Endothelial cell of umbilical vein (primary cell): ENCODE results near the gene CCNT1. TPM values are rescaled to one million over a fixed set of nuclear protein-coding genes. Genes with fewer than 3 reads are reported as not detected.

Experiments used
- BruUV-seq: library from RNA; stranded (reverse); fragments of 400-500 nt; replicated peaks from 2 replicates; lab custom pipeline; 2021; lab: Mats Ljungman, UMichigan
- CTCF ChIA-PET: fragments of 300-600, 350-600 bp; sonication (Branson Sonifier 250); formaldehyde crosslinking; loops from one replicate; lab custom pipeline; 2021; ENCODE audit warnings: antibody characterized with exemption, inconsistent platforms; lab: Charles Lee
- POLR2A ChIA-PET: fragments of 300-600, 350-600 bp; sonication (Branson Sonifier 250); formaldehyde crosslinking; loops from one replicate; lab custom pipeline; 2021; ENCODE audit warnings: antibody characterized with exemption, inconsistent platforms; lab: Charles Lee
- DNase-seq: peaks from one replicate; pipeline ENCODE4 v3.0.0-alpha.2; 2011; ENCODE audit warnings: low read depth, low spot score
- FAIRE-seq: peaks from 2 replicates; lab custom pipeline; 2011; peaks lifted over from hg19 to GRCh38; lab: Jason Lieb, UNC
- H2AFZ ChIP-seq: 2 replicates; pipeline ENCODE4 v1.6.0; 2012; ENCODE audit warnings: low read depth, low read length, control low read depth, inconsistent platforms
- H3K27ac ChIP-seq: 2 replicates; pipeline ENCODE4 v1.5.1; 2011; ENCODE audit warnings: low read depth, mild to moderate bottlenecking, control low read depth, low read length, moderate library complexity; ENCODE audit not compliant: insufficient read depth
- H3K27me3 ChIP-seq, 2 experiments: 2 replicates each; pipeline versions ENCODE4 v1.6.0 to v1.6.1; 2011; ENCODE audit warnings: low read length in 2 of 2, mixed read lengths in 1 of 2; ENCODE audit not compliant: control insufficient read depth in 2 of 2, insufficient read depth in 2 of 2
- H3K36me3 ChIP-seq, 2 experiments: 2 replicates in 1 of 2; 3 replicates in 1 of 2; pipeline ENCODE4 v1.5.1; 2011; ENCODE audit warnings: low read length in 2 of 2, mild to moderate bottlenecking in 1 of 2, moderate library complexity in 1 of 2; ENCODE audit not compliant: control insufficient read depth in 2 of 2, insufficient read depth in 2 of 2; ENCODE audit errors: extremely low read depth in 1 of 2
- H3K4me1 ChIP-seq: 3 replicates; pipeline ENCODE4 v1.5.1; 2011; ENCODE audit warnings: mild to moderate bottlenecking, low read length; ENCODE audit not compliant: control insufficient read depth, insufficient read depth; ENCODE audit errors: extremely low read depth
- H3K4me2 ChIP-seq: 2 replicates; pipeline ENCODE4 v1.6.1; 2011; ENCODE audit warnings: low read length, control low read depth, mixed read lengths; ENCODE audit not compliant: insufficient read depth
- H3K4me3 ChIP-seq, 3 experiments: fragments of 200-600 bp in 1 of 3; sonication (generic), shearing (Covaris generic) in 1 of 3; replicated peaks in 1 of 3; 2 replicates each; pipeline ENCODE4 v1.5.1; 2011 to 2016; ENCODE audit warnings: control low read depth in 3 of 3, low read length in 3 of 3, mild to moderate bottlenecking in 2 of 3, inconsistent platforms in 1 of 3, low read depth in 1 of 3, moderate library complexity in 1 of 3; ENCODE audit not compliant: insufficient read depth in 1 of 3
- H3K79me2 ChIP-seq: 2 replicates; pipeline ENCODE4 v1.6.0; 2012; ENCODE audit warnings: low read length, inconsistent platforms; ENCODE audit not compliant: control insufficient read depth, insufficient read depth
- H3K9ac ChIP-seq: replicated peaks from 2 replicates; pipeline ENCODE3; 2011; ENCODE audit warnings: low read length, control low read depth; ENCODE audit not compliant: insufficient read depth; ENCODE audit errors: extremely low read depth
- H3K9me1 ChIP-seq: replicated peaks from 3 replicates; pipeline ENCODE4 v1.6.0; 2011; ENCODE audit warnings: mild to moderate bottlenecking, low read length; ENCODE audit not compliant: control insufficient read depth, insufficient read depth; ENCODE audit errors: extremely low read depth
- H3K9me3 ChIP-seq: replicated peaks from 2 replicates; pipeline ENCODE4 v1.5.1; 2012; ENCODE audit warnings: low read length, inconsistent platforms; ENCODE audit not compliant: control insufficient read depth, insufficient read depth
- H4K20me1 ChIP-seq: replicated peaks from 2 replicates; pipeline ENCODE3; 2011; ENCODE audit warnings: mild to moderate bottlenecking, low read length; ENCODE audit not compliant: control insufficient read depth, insufficient read depth; ENCODE audit errors: extremely low read depth
- CTCF ChIP-seq, 2 donors: IDR thresholded peaks; 1 replicate in 1 of 2; 2 replicates in 1 of 2; pipeline ENCODE4 v1.5.1; 2011; ENCODE audit warnings: low read length in 2 of 2, mild to moderate bottlenecking in 2 of 2, moderate library complexity in 2 of 2, control low read depth in 1 of 2, inconsistent platforms in 1 of 2, low read depth in 1 of 2; ENCODE audit not compliant: insufficient read depth in 1 of 2; ENCODE audit errors: extremely low read depth in 1 of 2
- EZH2 ChIP-seq: IDR thresholded peaks from 2 replicates; pipeline ENCODE4 v1.6.1; 2012; ENCODE audit warnings: borderline replicate concordance, low read depth, mild to moderate bottlenecking, moderate library complexity, low read length, inconsistent platforms; ENCODE audit not compliant: severe bottlenecking
- FOS ChIP-seq: IDR thresholded peaks from 2 replicates; pipeline ENCODE4 v1.6.1; 2011; ENCODE audit warnings: mild to moderate bottlenecking, low read length, moderate library complexity, borderline replicate concordance; ENCODE audit not compliant: insufficient read depth
- GATA2 ChIP-seq: IDR thresholded peaks from 2 replicates; pipeline ENCODE4 v1.7.0; 2011; ENCODE audit warnings: low read depth, mild to moderate bottlenecking, moderate library complexity, mixed read lengths, low read length; ENCODE audit not compliant: insufficient read length, insufficient read depth
- JUN ChIP-seq: IDR thresholded peaks from 2 replicates; pipeline ENCODE4 v1.6.1; 2011; ENCODE audit warnings: borderline replicate concordance, low read depth; ENCODE audit not compliant: insufficient read length, insufficient read depth
- MAX ChIP-seq: IDR thresholded peaks from 2 replicates; pipeline ENCODE4 v1.6.1; 2011; ENCODE audit not compliant: insufficient read depth, insufficient read length
- MYC ChIP-seq: IDR thresholded peaks from one replicate; pipeline ENCODE4 v1.6.1; 2011; ENCODE audit warnings: mild to moderate bottlenecking, low read depth, low read length
- POLR2A ChIP-seq: IDR thresholded peaks from 2 replicates; pipeline ENCODE4 v1.6.1; 2012; ENCODE audit warnings: low read depth, mild to moderate bottlenecking, control low read depth, low read length
- POLR2AphosphoS5 ChIP-seq: IDR thresholded peaks from 2 replicates; pipeline ENCODE4 v1.6.1; 2012; ENCODE audit warnings: low read depth, mild to moderate bottlenecking, control low read depth, low read length, moderate library complexity; ENCODE audit not compliant: insufficient read depth
- dilution Hi-C: fragments of 300-500 bp; cut with MboI; formaldehyde crosslinking; loops from one replicate; pipeline ENCODE4 v1.15.0; 2019; ENCODE audit warnings: low sequenced_read_pairs; ENCODE audit not compliant: extremely low pct_ligation_motif_present
- intact Hi-C: fragments of 100-400 bp; cut with micrococcal nuclease; formaldehyde crosslinking; loops from one replicate; pipeline ENCODE4 v1.10.0; 2022
- polyA plus RNA-seq, 4 experiments: library from polyadenylated mRNA; depleted of rRNA in 3 of 4; stranded (reverse) in 3 of 4; unstranded in 1 of 4; fragments of >200 nt; gene quantifications; 2 replicates each; pipeline versions ENCODE4 v1.2.1 to v1.2.3, GENCODE V29; 2011 to 2012; ENCODE audit warnings: missing spikeins in 1 of 4
- total RNA-seq: library from RNA; stranded (reverse); gene quantifications from 2 replicates; pipeline ENCODE4 v1.2.3, GENCODE V29; 2021

CCNT1 gene
- total and polyA plus RNA-seq, 2 donors (not counting 3 experiments of a cell fraction or from before 2014, with no cell fraction given), result 10.6 to 33.0 TPM

- Histone ChIP-seq H4K20me1 (peaks cover 4% of the 10 kb centered on the region), H2AFZ (no peak overlapping the region), H3K9ac (no peak overlapping the region), H3K9me3 (no peaks in the 10 kb centered on the region), H3K4me3 (no peak overlapping the region), H3K4me2 (no peak overlapping the region), H3K27ac (no peak overlapping the region), H3K79me2 (peaks cover 33% of the 10 kb centered on the region), H3K36me3 (peaks cover 3 to 4% of the 10 kb centered on the region in 2 experiments), H3K27me3 (no peaks in the 10 kb centered on the region), H3K4me1 (peaks cover 27% of the 10 kb centered on the region), H3K9me1 (no peaks in the 10 kb centered on the region)
- no peak for FAIRE-seq
- POLR2A ChIA-PET, result interaction anchor here (1.5 kb wide), 1 partner anchor 10 kb away, joined by 4 read pairs; no protein-coding TSS in a partner anchor
- CTCF ChIA-PET, result no interaction called here
- TF ChIP-seq FOS, result no peak
- intact Hi-C loops (no loop called here), dilution Hi-C loops (no loop called here)
- BruUV-seq, result no TSS peak
- DNase-seq, result no peak
Observed at GRCh38 chr12:48683534-48683933, 33.0 kb downstream of the CCNT1 start.

- FAIRE-seq (no peak), DNase-seq (no peak)
- TF ChIP-seq EZH2, result no peak
- TF ChIP-seq GATA2, result no peak
- TF ChIP-seq POLR2A, result no peak
- TF ChIP-seq CTCF (IDR thresholded peaks at IDR 0.05; ENCODE audit: extremely low read depth in 1 of 2, insufficient read depth in 1 of 2, low read depth in 1 of 2, low read length in 2 of 2), result no peak
- TF ChIP-seq MYC, result no peak
- no peak for TF ChIP-seq FOS
- TF ChIP-seq JUN, result no peak
- no peak for TF ChIP-seq MAX
- no peak for TF ChIP-seq POLR2AphosphoS5
- dilution Hi-C loops (no loop called here), intact Hi-C loops (loop anchor here (1.0 kb wide), 1 partner anchor 33 kb away; the partner anchor contains the start of gene CCNT1)
- Histone ChIP-seq H4K20me1 (peaks cover 4% of the 10 kb centered on the region), H3K79me2 (peaks cover 39% of the 10 kb centered on the region), H3K9ac (no peak overlapping the region), H3K4me2 (peak overlapping the region; percentile 65), H3K4me1 (peaks cover 30% of the 10 kb centered on the region), H3K9me1 (no peaks in the 10 kb centered on the region), H2AFZ (no peak overlapping the region), H3K27me3 (no peaks in the 10 kb centered on the region), H3K4me3 (peak overlapping the region; percentile 46 to 60 (median 56)), H3K9me3 (no peaks in the 10 kb centered on the region), H3K36me3 (peaks cover 4 to 6% of the 10 kb centered on the region in 2 experiments), H3K27ac (no peak overlapping the region)
- CTCF ChIA-PET, result interaction anchor here (1.2 to 1.4 kb wide), 3 partner anchors 10 to 27 kb away, joined by 3 to 6 read pairs (median 3); no protein-coding TSS in a partner anchor
- POLR2A ChIA-PET, result interaction anchor here (0.6 to 1.5 kb wide), 7 partner anchors 8 to 243 kb away, joined by 3 to 8 read pairs (median 4); no protein-coding TSS in a partner anchor
- BruUV-seq, result no TSS peak
Observed at GRCh38 chr12:48682927-48683326, 33.6 kb downstream of the CCNT1 start.
